SK-N-DZ (cell line): ENCODE measurements around the gene OR10A2. TPM values are rescaled to one million over a fixed set of nuclear protein-coding genes. Genes with fewer than 3 reads are reported as not detected.
"Not testable (repeated sequence)": the region's sequence is repeated elsewhere in the genome, so short reads cannot be mapped to it uniquely, and the experiment has no call there.

ENCODE experiments used
- DNase-seq: peaks from one replicate; pipeline ENCODE4 v3.0.0-alpha.2; 2015; ENCODE audit warnings: low spot score
- polyA plus RNA-seq, 2 experiments: library from polyadenylated mRNA; depleted of rRNA; stranded (reverse); fragments of >200 nt; gene quantifications; 2 replicates each; pipeline ENCODE4 v1.2.3, GENCODE V29; 2014

Gene OR10A2
- polyA plus RNA-seq (2014; cell fraction: cytosol; rRNA removed) = not detected in 2 replicates
- not detected in 2 replicates for polyA plus RNA-seq (2014; cell fraction: nucleus; rRNA removed)

GRCh38 chr11:6862961-6863360 lies at the start of gene OR10A2:
OR10A2 (plus strand) TSS chr11:6863057; CDS start chr11:6869755, 6,698 bp downstream.
- no peak for DNase-seq

- DNase-seq = no peak
These were observed 49.2 kb upstream of the OR10A2 start for GRCh38 chr11:6813656-6814055.

GRCh38 chr11:6817694-6818093 lies 45.2 kb upstream of the OR10A2 start:
- peak; percentile 16 for DNase-seq

GRCh38 chr11:6818967-6819366 lies 43.9 kb upstream of the OR10A2 start:
- DNase-seq = no peak

- DNase-seq = no peak
These were observed 38.6 kb upstream of the OR10A2 start for GRCh38 chr11:6824136-6824823.

GRCh38 chr11:6825231-6825744 lies 37.6 kb upstream of the OR10A2 start:
- DNase-seq = no peak

- DNase-seq = no peak
These were observed 34.8 kb upstream of the OR10A2 start for GRCh38 chr11:6828103-6828502.

GRCh38 chr11:6833356-6833755 lies 29.5 kb upstream of the OR10A2 start:
- DNase-seq = no peak

- no peak for DNase-seq
These were observed 28.8 kb upstream of the OR10A2 start for GRCh38 chr11:6834021-6834420.

GRCh38 chr11:6841694-6842093 lies 21.2 kb upstream of the OR10A2 start:
- no peak for DNase-seq

GRCh38 chr11:6843670-6844069 lies 19.2 kb upstream of the OR10A2 start:
- no peak for DNase-seq

- DNase-seq = no peak
These were observed 18.5 kb upstream of the OR10A2 start for GRCh38 chr11:6844356-6844755.

GRCh38 chr11:6845383-6845782 lies 17.5 kb upstream of the OR10A2 start, which contains the start of gene OR10A5:
OR10A5 (plus strand) TSS chr11:6845683; CDS start chr11:6845683, 0 bp downstream.
- no peak for DNase-seq

- DNase-seq = no peak
These were observed 12.3 kb upstream of the OR10A2 start for GRCh38 chr11:6850526-6850925.

- not testable (repeated sequence) for DNase-seq
These were observed 8.1 kb upstream of the OR10A2 start for GRCh38 chr11:6854801-6855200.

- no peak for DNase-seq
These were observed 6.8 kb upstream of the OR10A2 start for GRCh38 chr11:6855971-6856541.

GRCh38 chr11:6856871-6857270 lies 6.0 kb upstream of the OR10A2 start:
- DNase-seq = no peak

GRCh38 chr11:6864438-6864837 lies 1.6 kb downstream of the OR10A2 start:
- DNase-seq = no peak

- no peak for DNase-seq
These were observed 8.4 kb downstream of the OR10A2 start for GRCh38 chr11:6871278-6871677.

GRCh38 chr11:6875761-6876160 lies 12.9 kb downstream of the OR10A2 start:
- DNase-seq = no peak

GRCh38 chr11:6876325-6876724 lies 13.5 kb downstream of the OR10A2 start, which contains the start of gene OR10A4:
OR10A4 (plus strand) TSS chr11:6876625; CDS start chr11:6876648, 23 bp downstream.
- no peak for DNase-seq

GRCh38 chr11:6876914-6877313 lies 14.1 kb downstream of the OR10A2 start:
- no peak for DNase-seq

- DNase-seq = no peak
These were observed 19.9 kb downstream of the OR10A2 start for GRCh38 chr11:6882751-6883150.
